Trophoblast cell (in vitro differentiated cells and primary cell): Measurements from ENCODE around the gene ALKBH1.
A peak's percentile ranks its signal among the peaks of the same experiment; 100 is the strongest.

Source experiments
- DNase-seq, 2 donors: peaks; one replicate each; pipeline ENCODE4 v3.0.0-alpha.2; 2016
- H2AFZ ChIP-seq: 2 replicates; pipeline ENCODE4 v1.6.1; 2013; ENCODE audit warnings: low read length, moderate library complexity, mild to moderate bottlenecking; ENCODE audit not compliant: insufficient read depth, poor library complexity
- H2AK5ac ChIP-seq: 2 replicates; pipeline ENCODE4 v1.6.1; 2013; ENCODE audit warnings: mild to moderate bottlenecking, low read length
- H2BK120ac ChIP-seq: 2 replicates; pipeline ENCODE4 v1.6.1; 2013; ENCODE audit warnings: low read length, mild to moderate bottlenecking, moderate library complexity; ENCODE audit not compliant: insufficient read depth, poor library complexity
- H2BK12ac ChIP-seq: 2 replicates; pipeline ENCODE4 v1.6.1; 2013; ENCODE audit warnings: mild to moderate bottlenecking, low read length, moderate library complexity
- H2BK5ac ChIP-seq: 2 replicates; pipeline ENCODE4 v1.6.1; 2013; ENCODE audit warnings: low read length, low read depth, moderate library complexity, mild to moderate bottlenecking; ENCODE audit not compliant: poor library complexity
- H3K14ac ChIP-seq: 2 replicates; pipeline ENCODE4 v1.6.1; 2013; ENCODE audit warnings: mild to moderate bottlenecking, low read length
- H3K18ac ChIP-seq: 2 replicates; pipeline ENCODE4 v1.6.1; 2013; ENCODE audit warnings: mild to moderate bottlenecking, low read length
- H3K23ac ChIP-seq: 2 replicates; pipeline ENCODE4 v1.6.1; 2013; ENCODE audit warnings: low read length
- H3K27ac ChIP-seq: 2 replicates; pipeline ENCODE4 v1.5.1; 2013; ENCODE audit warnings: low read depth, mild to moderate bottlenecking, inconsistent platforms, low read length, moderate library complexity
- H3K27me3 ChIP-seq: 2 replicates; pipeline ENCODE4 v1.6.1; 2013; ENCODE audit warnings: inconsistent platforms, mild to moderate bottlenecking, low read length, moderate library complexity; ENCODE audit not compliant: insufficient read depth
- H3K36me3 ChIP-seq, 2 experiments: 1 replicate in 1 of 2; 2 replicates in 1 of 2; pipeline ENCODE4 v1.6.1; 2013; ENCODE audit warnings: low read length in 2 of 2, mild to moderate bottlenecking in 2 of 2, moderate library complexity in 1 of 2; ENCODE audit not compliant: insufficient read depth in 2 of 2, control insufficient read depth in 1 of 2
- H3K4ac ChIP-seq: 2 replicates; pipeline ENCODE4 v1.6.1; 2013; ENCODE audit warnings: low read depth, mild to moderate bottlenecking, low read length, moderate library complexity
- H3K4me1 ChIP-seq, 2 experiments: 1 replicate in 1 of 2; 2 replicates in 1 of 2; pipeline ENCODE4 v1.6.1; 2013; ENCODE audit warnings: low read length in 2 of 2, mild to moderate bottlenecking in 2 of 2, moderate library complexity in 1 of 2; ENCODE audit not compliant: insufficient read depth in 2 of 2, control insufficient read depth in 1 of 2
- H3K4me2 ChIP-seq: 2 replicates; pipeline ENCODE4 v1.6.1; 2013; ENCODE audit warnings: inconsistent platforms, mild to moderate bottlenecking, low read length, moderate library complexity
- H3K4me3 ChIP-seq: 2 replicates; pipeline ENCODE4 v1.5.1; 2013; ENCODE audit warnings: mild to moderate bottlenecking, low read depth, low read length, inconsistent platforms
- H3K79me1 ChIP-seq: one replicate; pipeline ENCODE4 v1.6.1; 2013; ENCODE audit warnings: low read length
- H3K79me2 ChIP-seq: 2 replicates; pipeline ENCODE4 v1.6.1; 2013; ENCODE audit warnings: low read length, mild to moderate bottlenecking; ENCODE audit not compliant: control insufficient read depth, insufficient read depth, poor library complexity
- H3K9ac ChIP-seq: 2 replicates; pipeline ENCODE4 v1.6.1; 2013; ENCODE audit warnings: mild to moderate bottlenecking, low read length
- H3K9me3 ChIP-seq: 2 replicates; pipeline ENCODE4 v1.6.1; 2013; ENCODE audit warnings: low read depth, mild to moderate bottlenecking, control low read depth, inconsistent platforms, low read length; ENCODE audit not compliant: insufficient read depth
- H4K12ac ChIP-seq: 2 replicates; pipeline ENCODE4 v1.6.1; 2013; ENCODE audit warnings: low read depth, mild to moderate bottlenecking, low read length, moderate library complexity
- H4K8ac ChIP-seq: 2 replicates; pipeline ENCODE4 v1.6.1; 2013; ENCODE audit warnings: low read depth, mild to moderate bottlenecking, low read length, moderate library complexity
- H4K91ac ChIP-seq: one replicate; pipeline ENCODE4 v1.6.1; 2013; ENCODE audit warnings: low read depth, mild to moderate bottlenecking, low read length, moderate library complexity
- WGBS: extraction: QIAGEN DNeasy Blood & Tissue Kit; methylation state at CpG from one replicate; pipeline ENCODE4 v1.1.7; 2013; ENCODE audit warnings: missing lambda C conversion rate; ENCODE audit not compliant: insufficient read length, insufficient coverage; ENCODE audit errors: extremely low coverage; 5-methylcytosine and 5-hydroxymethylcytosine counted together

ALKBH1 gene

GRCh38 chr14:77710364-77710763 lies 2.5 kb upstream of the ALKBH1 start:
- Histone ChIP-seq H3K18ac (no peak overlapping the region), H3K14ac (no peak overlapping the region), H2BK12ac (no peak overlapping the region), H2AFZ (no peak overlapping the region), H3K23ac (no peak overlapping the region), H4K8ac (no peak overlapping the region), H3K4me3 (no peak overlapping the region), H3K4me2 (no peak overlapping the region), H3K27ac (no peak overlapping the region), H3K4me1 (peaks cover 2 to 4% of the 10 kb centered on the region in 2 experiments), H3K9me3 (no peaks in the 10 kb centered on the region), H3K4ac (peak overlapping the region; percentile 77), H3K36me3 (peaks cover 13 to 28% of the 10 kb centered on the region in 2 experiments), H3K79me2 (peaks cover 8% of the 10 kb centered on the region), H3K79me1 (peaks cover 4% of the 10 kb centered on the region), H2AK5ac (no peak overlapping the region), H2BK120ac (no peak overlapping the region), H3K9ac (no peak overlapping the region), H3K27me3 (no peaks in the 10 kb centered on the region), H2BK5ac (no peak overlapping the region), H4K91ac (no peak overlapping the region), H4K12ac (no peak overlapping the region)
- no peak for DNase-seq
- no CpG with 5 or more reads among the region's 2 CpGs for WGBS

DNA sequence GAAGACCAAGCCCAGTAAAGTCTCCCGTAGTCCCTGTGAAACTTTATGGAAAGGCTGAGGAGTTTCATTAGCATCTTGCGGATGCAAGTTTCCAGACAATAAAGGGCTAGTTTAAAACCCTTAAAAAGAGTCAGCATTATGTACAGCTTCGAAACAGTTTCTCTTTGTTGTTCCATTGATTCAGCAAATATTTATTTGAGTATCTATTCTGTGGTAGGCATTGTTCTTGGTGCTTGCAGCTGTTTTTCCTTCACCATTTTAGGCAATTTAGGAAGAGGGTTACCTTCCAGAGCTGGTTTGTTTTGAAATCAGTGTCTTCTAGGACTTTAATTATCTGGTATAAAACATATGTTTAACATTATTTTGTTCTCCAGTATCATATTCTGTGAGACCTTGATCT lies 1.6 kb upstream of the ALKBH1 start:
- Histone ChIP-seq H3K4me3 (no peak overlapping the region), H2BK120ac (no peak overlapping the region), H3K14ac (no peak overlapping the region), H3K23ac (no peak overlapping the region), H4K8ac (no peak overlapping the region), H3K79me1 (peaks cover 4% of the 10 kb centered on the region), H3K4me1 (peaks cover 2 to 4% of the 10 kb centered on the region in 2 experiments), H2AK5ac (no peak overlapping the region), H3K79me2 (peaks cover 8% of the 10 kb centered on the region), H3K27ac (no peak overlapping the region), H3K36me3 (peaks cover 14 to 24% of the 10 kb centered on the region in 2 experiments), H4K91ac (no peak overlapping the region), H3K9me3 (no peaks in the 10 kb centered on the region), H3K9ac (no peak overlapping the region), H3K27me3 (no peaks in the 10 kb centered on the region), H2BK5ac (no peak overlapping the region), H3K4ac (peak overlapping the region; percentile 72), H3K4me2 (peak overlapping the region; percentile 97), H2BK12ac (no peak overlapping the region), H2AFZ (no peak overlapping the region), H3K18ac (no peak overlapping the region), H4K12ac (no peak overlapping the region)
- no peak for DNase-seq
- no CpG with 5 or more reads among the region's 3 CpGs for WGBS

- Histone ChIP-seq H4K8ac (no peak overlapping the region), H3K27ac (no peak overlapping the region), H3K23ac (no peak overlapping the region), H3K4me1 (peaks cover 2 to 4% of the 10 kb centered on the region in 2 experiments), H3K4me3 (no peak overlapping the region), H2BK5ac (no peak overlapping the region), H2AK5ac (no peak overlapping the region), H3K36me3 (peaks cover 11 to 24% of the 10 kb centered on the region in 2 experiments), H3K18ac (no peak overlapping the region), H3K4ac (peak overlapping the region; percentile 96), H3K79me1 (peaks cover 4% of the 10 kb centered on the region), H4K91ac (no peak overlapping the region), H3K79me2 (peaks cover 8% of the 10 kb centered on the region), H3K27me3 (no peaks in the 10 kb centered on the region), H3K14ac (no peak overlapping the region), H3K4me2 (peak overlapping the region; percentile 97), H2BK12ac (no peak overlapping the region), H3K9ac (peak overlapping the region; percentile 42), H3K9me3 (no peaks in the 10 kb centered on the region), H2AFZ (no peak overlapping the region), H2BK120ac (no peak overlapping the region), H4K12ac (no peak overlapping the region)
- no peak for DNase-seq
- no CpG with 5 or more reads among the region's 7 CpGs for WGBS
These were observed 926 bp upstream of the ALKBH1 start for GRCh38 chr14:77708749-77709148.

DNA sequence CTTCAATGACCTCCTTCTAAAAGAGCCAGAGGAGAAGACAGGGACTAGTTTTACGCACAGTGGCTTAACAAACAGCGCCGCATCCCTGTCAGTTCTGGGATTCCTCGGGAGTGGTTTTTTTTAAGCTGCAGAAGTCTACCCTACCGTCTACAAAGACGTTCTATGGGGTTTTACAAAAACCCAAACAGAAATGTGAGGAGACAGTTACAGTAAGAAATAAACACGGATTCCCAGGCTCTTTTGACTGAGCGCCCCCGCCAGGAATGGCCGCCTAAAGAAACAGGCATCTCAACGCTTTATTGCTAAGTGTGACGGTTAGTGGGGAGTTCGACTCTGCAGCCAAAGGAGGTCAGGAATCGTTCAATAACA lies 484 bp downstream of the ALKBH1 start:
- Histone ChIP-seq H2AK5ac (no peak overlapping the region), H3K27me3 (no peaks in the 10 kb centered on the region), H3K4me3 (peak overlapping the region; percentile 99), H3K9ac (peak overlapping the region; percentile 92), H3K18ac (peak overlapping the region; percentile 40), H2BK5ac (no peak overlapping the region), H4K91ac (peak overlapping the region; percentile 31), H4K8ac (peak overlapping the region; percentile 97), H3K4ac (peak overlapping the region; percentile 56), H3K4me2 (peak overlapping the region; percentile 97), H3K79me1 (peaks cover 4% of the 10 kb centered on the region), H3K14ac (peak overlapping the region; percentile 62), H3K27ac (no peak overlapping the region), H3K23ac (no peak overlapping the region), H4K12ac (peak overlapping the region; percentile 72), H3K4me1 (peaks cover 2 to 4% of the 10 kb centered on the region in 2 experiments), H3K79me2 (peaks cover 8% of the 10 kb centered on the region), H2BK12ac (no peak overlapping the region), H3K36me3 (peaks cover 22 to 30% of the 10 kb centered on the region in 2 experiments), H2BK120ac (peak overlapping the region; percentile 5), H3K9me3 (no peaks in the 10 kb centered on the region), H2AFZ (peak overlapping the region; percentile 94)
- DNase-seq: peak; percentile 10 to 49
- no CpG with 5 or more reads among the region's 14 CpGs for WGBS
